Endothelial cell of umbilical vein (primary cell): Measurements from ENCODE around the gene CSRP1. TPM values are rescaled to one million over a fixed set of nuclear protein-coding genes. Genes with fewer than 3 reads are reported as not detected.

Experiments used
- BruUV-seq: library from RNA; stranded (reverse); fragments of 400-500 nt; replicated peaks from 2 replicates; lab custom pipeline; 2021; lab: Mats Ljungman, UMichigan
- CTCF ChIA-PET: fragments of 300-600, 350-600 bp; sonication (Branson Sonifier 250); formaldehyde crosslinking; loops from one replicate; lab custom pipeline; 2021; ENCODE audit warnings: antibody characterized with exemption, inconsistent platforms; lab: Charles Lee
- POLR2A ChIA-PET: fragments of 300-600, 350-600 bp; sonication (Branson Sonifier 250); formaldehyde crosslinking; loops from one replicate; lab custom pipeline; 2021; ENCODE audit warnings: antibody characterized with exemption, inconsistent platforms; lab: Charles Lee
- DNase-seq: peaks from one replicate; pipeline ENCODE4 v3.0.0-alpha.2; 2011; ENCODE audit warnings: low read depth, low spot score
- FAIRE-seq: peaks from 2 replicates; lab custom pipeline; 2011; peaks lifted over from hg19 to GRCh38; lab: Jason Lieb, UNC
- H2AFZ ChIP-seq: 2 replicates; pipeline ENCODE4 v1.6.0; 2012; ENCODE audit warnings: low read depth, low read length, control low read depth, inconsistent platforms
- H3K27ac ChIP-seq: 2 replicates; pipeline ENCODE4 v1.5.1; 2011; ENCODE audit warnings: low read depth, mild to moderate bottlenecking, control low read depth, low read length, moderate library complexity; ENCODE audit not compliant: insufficient read depth
- H3K27me3 ChIP-seq, 2 experiments: 2 replicates each; pipeline versions ENCODE4 v1.6.0 to v1.6.1; 2011; ENCODE audit warnings: low read length in 2 of 2, mixed read lengths in 1 of 2; ENCODE audit not compliant: control insufficient read depth in 2 of 2, insufficient read depth in 2 of 2
- H3K36me3 ChIP-seq, 2 experiments: 2 replicates in 1 of 2; 3 replicates in 1 of 2; pipeline ENCODE4 v1.5.1; 2011; ENCODE audit warnings: low read length in 2 of 2, mild to moderate bottlenecking in 1 of 2, moderate library complexity in 1 of 2; ENCODE audit not compliant: control insufficient read depth in 2 of 2, insufficient read depth in 2 of 2; ENCODE audit errors: extremely low read depth in 1 of 2
- H3K4me1 ChIP-seq: 3 replicates; pipeline ENCODE4 v1.5.1; 2011; ENCODE audit warnings: mild to moderate bottlenecking, low read length; ENCODE audit not compliant: control insufficient read depth, insufficient read depth; ENCODE audit errors: extremely low read depth
- H3K4me2 ChIP-seq: 2 replicates; pipeline ENCODE4 v1.6.1; 2011; ENCODE audit warnings: low read length, control low read depth, mixed read lengths; ENCODE audit not compliant: insufficient read depth
- H3K4me3 ChIP-seq, 3 experiments: fragments of 200-600 bp in 1 of 3; sonication (generic), shearing (Covaris generic) in 1 of 3; replicated peaks in 1 of 3; 2 replicates each; pipeline ENCODE4 v1.5.1; 2011 to 2016; ENCODE audit warnings: control low read depth in 3 of 3, low read length in 3 of 3, mild to moderate bottlenecking in 2 of 3, inconsistent platforms in 1 of 3, low read depth in 1 of 3, moderate library complexity in 1 of 3; ENCODE audit not compliant: insufficient read depth in 1 of 3
- H3K79me2 ChIP-seq: 2 replicates; pipeline ENCODE4 v1.6.0; 2012; ENCODE audit warnings: low read length, inconsistent platforms; ENCODE audit not compliant: control insufficient read depth, insufficient read depth
- H3K9ac ChIP-seq: replicated peaks from 2 replicates; pipeline ENCODE3; 2011; ENCODE audit warnings: low read length, control low read depth; ENCODE audit not compliant: insufficient read depth; ENCODE audit errors: extremely low read depth
- H3K9me1 ChIP-seq: replicated peaks from 3 replicates; pipeline ENCODE4 v1.6.0; 2011; ENCODE audit warnings: mild to moderate bottlenecking, low read length; ENCODE audit not compliant: control insufficient read depth, insufficient read depth; ENCODE audit errors: extremely low read depth
- H3K9me3 ChIP-seq: replicated peaks from 2 replicates; pipeline ENCODE4 v1.5.1; 2012; ENCODE audit warnings: low read length, inconsistent platforms; ENCODE audit not compliant: control insufficient read depth, insufficient read depth
- H4K20me1 ChIP-seq: replicated peaks from 2 replicates; pipeline ENCODE3; 2011; ENCODE audit warnings: mild to moderate bottlenecking, low read length; ENCODE audit not compliant: control insufficient read depth, insufficient read depth; ENCODE audit errors: extremely low read depth
- CTCF ChIP-seq, 2 donors: IDR thresholded peaks; 1 replicate in 1 of 2; 2 replicates in 1 of 2; pipeline ENCODE4 v1.5.1; 2011; ENCODE audit warnings: low read length in 2 of 2, mild to moderate bottlenecking in 2 of 2, moderate library complexity in 2 of 2, control low read depth in 1 of 2, inconsistent platforms in 1 of 2, low read depth in 1 of 2; ENCODE audit not compliant: insufficient read depth in 1 of 2; ENCODE audit errors: extremely low read depth in 1 of 2
- EZH2 ChIP-seq: IDR thresholded peaks from 2 replicates; pipeline ENCODE4 v1.6.1; 2012; ENCODE audit warnings: borderline replicate concordance, low read depth, mild to moderate bottlenecking, moderate library complexity, low read length, inconsistent platforms; ENCODE audit not compliant: severe bottlenecking
- FOS ChIP-seq: IDR thresholded peaks from 2 replicates; pipeline ENCODE4 v1.6.1; 2011; ENCODE audit warnings: mild to moderate bottlenecking, low read length, moderate library complexity, borderline replicate concordance; ENCODE audit not compliant: insufficient read depth
- GATA2 ChIP-seq: IDR thresholded peaks from 2 replicates; pipeline ENCODE4 v1.7.0; 2011; ENCODE audit warnings: low read depth, mild to moderate bottlenecking, moderate library complexity, mixed read lengths, low read length; ENCODE audit not compliant: insufficient read length, insufficient read depth
- JUN ChIP-seq: IDR thresholded peaks from 2 replicates; pipeline ENCODE4 v1.6.1; 2011; ENCODE audit warnings: borderline replicate concordance, low read depth; ENCODE audit not compliant: insufficient read length, insufficient read depth
- MAX ChIP-seq: IDR thresholded peaks from 2 replicates; pipeline ENCODE4 v1.6.1; 2011; ENCODE audit not compliant: insufficient read depth, insufficient read length
- MYC ChIP-seq: IDR thresholded peaks from one replicate; pipeline ENCODE4 v1.6.1; 2011; ENCODE audit warnings: mild to moderate bottlenecking, low read depth, low read length
- POLR2AphosphoS5 ChIP-seq: IDR thresholded peaks from 2 replicates; pipeline ENCODE4 v1.6.1; 2012; ENCODE audit warnings: low read depth, mild to moderate bottlenecking, control low read depth, low read length, moderate library complexity; ENCODE audit not compliant: insufficient read depth
- dilution Hi-C: fragments of 300-500 bp; cut with MboI; formaldehyde crosslinking; loops from one replicate; pipeline ENCODE4 v1.15.0; 2019; ENCODE audit warnings: low sequenced_read_pairs; ENCODE audit not compliant: extremely low pct_ligation_motif_present
- intact Hi-C: fragments of 100-400 bp; cut with micrococcal nuclease; formaldehyde crosslinking; loops from one replicate; pipeline ENCODE4 v1.10.0; 2022
- polyA plus RNA-seq, 4 experiments: library from polyadenylated mRNA; depleted of rRNA in 3 of 4; stranded (reverse) in 3 of 4; unstranded in 1 of 4; fragments of >200 nt; gene quantifications; 2 replicates each; pipeline versions ENCODE4 v1.2.1 to v1.2.3, GENCODE V29; 2011 to 2012; ENCODE audit warnings: missing spikeins in 1 of 4
- total RNA-seq: library from RNA; stranded (reverse); gene quantifications from 2 replicates; pipeline ENCODE4 v1.2.3, GENCODE V29; 2021

CSRP1 gene
- total and polyA plus RNA-seq, 2 donors (not counting 3 experiments of a cell fraction or from before 2014, with no cell fraction given) = 393 to 510 TPM

- dilution Hi-C loops (no loop called here), intact Hi-C loops (no loop called here)
- BruUV-seq = no TSS peak
- TF ChIP-seq EZH2 (no peak), MYC (no peak), CTCF (IDR thresholded peaks at IDR 0.05; ENCODE audit: extremely low read depth in 1 of 2, insufficient read depth in 1 of 2, low read depth in 1 of 2, low read length in 2 of 2) (no peak), MAX (no peak), JUN (no peak), GATA2 (no peak), POLR2AphosphoS5 (no peak), FOS (no peak)
- no peaks in the 10 kb centered on the region for H3K9me3 ChIP-seq
- FAIRE-seq (no peak), DNase-seq (no peak)
- no peaks in the 10 kb centered on the region for H3K9me1 ChIP-seq
- no peak overlapping the region for H3K27ac ChIP-seq
- H3K9ac ChIP-seq = no peak overlapping the region
- H3K27me3 ChIP-seq = no peaks in the 10 kb centered on the region
- no peaks in the 10 kb centered on the region for H4K20me1 ChIP-seq
- ChIA-PET CTCF (interaction anchor here (0.6 to 6.7 kb wide), 5 partner anchors 16 to 47 kb away, joined by 3 to 58 read pairs (median 8); no protein-coding TSS in a partner anchor), POLR2A (no interaction called here)
- H3K36me3 ChIP-seq = peaks cover 0 to 12% of the 10 kb centered on the region in 2 experiments
- H2AFZ ChIP-seq = no peak overlapping the region
- H3K79me2 ChIP-seq = peaks cover 12% of the 10 kb centered on the region
- peaks cover 15% of the 10 kb centered on the region for H3K4me1 ChIP-seq
- H3K4me2 ChIP-seq = no peak overlapping the region
- H3K4me3 ChIP-seq = no peak overlapping the region
These were observed 41.1 kb downstream of the CSRP1 start for GRCh38 chr1:201465698-201466290.
